SU-DHL-6 (cell line): ENCODE measurements around the gene ARHGAP5.

Experiments
- CTCF ChIP-seq: fragments of 200-600 bp; sonication (generic); IDR thresholded peaks from one replicate; pipeline ENCODE4 v1.5.1; 2017; ENCODE audit warnings: antibody characterized with exemption, mild to moderate bottlenecking, low read length, moderate library complexity; ENCODE audit not compliant: insufficient read depth, poor library complexity, severe bottlenecking
- EZH2phosphoT487 ChIP-seq: fragments of 200-600 bp; sonication (generic), shearing (Covaris generic); conservative IDR thresholded peaks from 2 replicates; pipeline ENCODE4 v1.6.1; 2018; ENCODE audit warnings: mild to moderate bottlenecking, antibody characterized with exemption, low read length, moderate library complexity, mixed read lengths

GRCh38 chr14:32076278-32077080, 625 bp upstream of the ARHGAP5 start:
- TF ChIP-seq CTCF (no peak), EZH2phosphoT487 (no peak)
